Choroid plexus epithelial cell (primary cell): ENCODE data around the gene PLCB3.

Experiments
- DNase-seq: peaks from one replicate; pipeline ENCODE4 v3.0.0-alpha.2; 2010; ENCODE audit warnings: low read depth
- H3K4me3 ChIP-seq: 2 replicates; pipeline ENCODE4 v1.5.1; 2011; ENCODE audit warnings: low read depth, mild to moderate bottlenecking, control low read depth, low read length, moderate library complexity
- TF ChIP-seq, protein P1 (sequence below): conservative IDR thresholded peaks from 2 replicates; pipeline ENCODE4 v1.5.1; 2011; ENCODE audit warnings: low read depth, mild to moderate bottlenecking, control low read depth, inconsistent platforms, low read length, moderate library complexity

Gene PLCB3

DNA sequence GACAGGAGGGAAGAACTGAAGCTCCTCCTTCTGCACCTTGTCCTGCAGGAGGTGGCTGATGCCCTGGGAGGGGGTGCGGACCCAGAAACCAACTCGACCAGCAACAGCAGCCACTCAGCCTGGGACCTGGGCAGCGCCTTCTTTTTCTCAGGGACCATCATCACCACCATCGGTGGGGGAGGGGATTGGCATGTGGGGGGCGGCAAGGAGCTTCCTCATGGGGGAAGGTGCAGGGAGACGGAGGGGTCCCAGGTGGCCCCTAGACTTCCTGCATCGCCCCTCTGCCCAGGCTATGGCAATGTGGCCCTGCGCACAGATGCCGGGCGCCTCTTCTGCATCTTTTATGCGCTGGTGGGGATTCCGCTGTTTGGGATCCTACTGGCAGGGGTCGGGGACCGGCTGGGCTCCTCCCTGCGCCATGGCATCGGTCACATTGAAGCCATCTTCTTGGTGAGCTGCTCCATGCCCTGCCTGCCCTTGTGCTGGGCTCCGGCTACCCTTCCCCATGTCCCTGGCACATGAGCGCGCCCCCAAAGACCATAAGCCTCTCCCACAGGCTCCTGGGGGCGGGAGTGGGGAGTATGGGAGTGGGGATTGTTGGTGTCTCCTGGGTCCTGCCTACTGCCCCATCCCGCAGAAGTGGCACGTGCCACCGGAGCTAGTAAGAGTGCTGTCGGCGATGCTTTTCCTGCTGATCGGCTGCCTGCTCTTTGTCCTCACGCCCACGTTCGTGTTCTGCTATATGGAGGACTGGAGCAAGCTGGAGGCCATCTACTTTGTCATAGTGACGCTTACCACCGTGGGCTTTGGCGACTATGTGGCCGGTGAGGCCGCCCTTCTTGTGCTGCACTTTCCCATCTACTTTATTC, 45.7 kb downstream of the PLCB3 start:
- TF ChIP-seq, protein P1, sequence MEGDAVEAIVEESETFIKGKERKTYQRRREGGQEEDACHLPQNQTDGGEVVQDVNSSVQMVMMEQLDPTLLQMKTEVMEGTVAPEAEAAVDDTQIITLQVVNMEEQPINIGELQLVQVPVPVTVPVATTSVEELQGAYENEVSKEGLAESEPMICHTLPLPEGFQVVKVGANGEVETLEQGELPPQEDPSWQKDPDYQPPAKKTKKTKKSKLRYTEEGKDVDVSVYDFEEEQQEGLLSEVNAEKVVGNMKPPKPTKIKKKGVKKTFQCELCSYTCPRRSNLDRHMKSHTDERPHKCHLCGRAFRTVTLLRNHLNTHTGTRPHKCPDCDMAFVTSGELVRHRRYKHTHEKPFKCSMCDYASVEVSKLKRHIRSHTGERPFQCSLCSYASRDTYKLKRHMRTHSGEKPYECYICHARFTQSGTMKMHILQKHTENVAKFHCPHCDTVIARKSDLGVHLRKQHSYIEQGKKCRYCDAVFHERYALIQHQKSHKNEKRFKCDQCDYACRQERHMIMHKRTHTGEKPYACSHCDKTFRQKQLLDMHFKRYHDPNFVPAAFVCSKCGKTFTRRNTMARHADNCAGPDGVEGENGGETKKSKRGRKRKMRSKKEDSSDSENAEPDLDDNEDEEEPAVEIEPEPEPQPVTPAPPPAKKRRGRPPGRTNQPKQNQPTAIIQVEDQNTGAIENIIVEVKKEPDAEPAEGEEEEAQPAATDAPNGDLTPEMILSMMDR = no peak
- no peak for DNase-seq
- H3K4me3 ChIP-seq = no peak overlapping the region

GRCh38 chr11:64297699-64298358, 46.5 kb downstream of the PLCB3 start:
- TF ChIP-seq, protein P1 = no peak
- no peak for DNase-seq
- no peak overlapping the region for H3K4me3 ChIP-seq

DNA sequence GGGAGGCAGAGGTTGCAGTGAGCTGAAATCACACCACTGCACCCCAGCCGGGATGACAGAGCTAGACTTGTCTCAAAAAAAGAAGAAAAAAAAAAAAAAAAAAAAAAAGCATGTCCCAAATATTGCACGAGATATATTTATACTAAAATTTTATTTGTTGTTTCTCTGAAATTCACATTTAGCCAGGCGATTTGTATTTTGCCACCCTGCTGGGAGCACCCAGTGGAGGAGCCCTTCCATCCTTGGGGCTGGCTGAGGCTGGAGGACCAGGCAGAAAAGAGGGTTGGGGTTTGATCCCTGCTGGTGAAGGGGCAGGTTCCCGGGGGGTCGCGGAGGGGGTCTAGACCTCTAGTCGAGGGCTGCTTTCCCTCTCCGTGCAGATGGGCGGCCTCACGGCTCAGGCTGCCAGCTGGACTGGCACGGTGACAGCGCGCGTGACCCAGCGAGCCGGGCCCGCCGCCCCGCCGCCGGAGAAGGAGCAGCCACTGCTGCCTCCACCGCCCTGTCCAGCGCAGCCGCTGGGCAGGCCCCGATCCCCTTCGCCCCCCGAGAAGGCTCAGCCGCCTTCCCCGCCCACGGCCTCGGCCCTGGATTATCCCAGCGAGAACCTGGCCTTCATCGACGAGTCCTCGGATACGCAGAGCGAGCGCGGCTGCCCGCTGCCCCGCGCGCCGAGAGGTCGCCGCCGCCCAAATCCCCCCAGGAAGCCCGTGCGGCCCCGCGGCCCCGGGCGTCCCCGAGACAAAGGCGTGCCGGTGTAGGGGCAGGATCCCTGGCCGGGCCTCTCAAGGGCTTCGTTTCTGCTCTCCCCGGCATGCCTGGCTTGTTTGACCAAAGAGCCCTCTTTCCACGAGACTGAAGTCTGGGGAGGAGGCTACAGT, 47.9 kb downstream of the PLCB3 start:
- TF ChIP-seq, protein P1 = no peak
- DNase-seq = no peak
- H3K4me3 ChIP-seq = peak overlapping the region; percentile 36

GRCh38 chr11:64299847-64300648, 48.7 kb downstream of the PLCB3 start, which contains the start of gene CATSPERZ:
Gene CATSPERZ, plus strand, starts transcription at chr11:64300358. Its CDS starts 53 bp downstream, at chr11:64300411.
- DNase-seq = no peak
- H3K4me3 ChIP-seq = peak within 1 kb of the TSS; percentile 36
- TF ChIP-seq, protein P1 = no peak

DNA sequence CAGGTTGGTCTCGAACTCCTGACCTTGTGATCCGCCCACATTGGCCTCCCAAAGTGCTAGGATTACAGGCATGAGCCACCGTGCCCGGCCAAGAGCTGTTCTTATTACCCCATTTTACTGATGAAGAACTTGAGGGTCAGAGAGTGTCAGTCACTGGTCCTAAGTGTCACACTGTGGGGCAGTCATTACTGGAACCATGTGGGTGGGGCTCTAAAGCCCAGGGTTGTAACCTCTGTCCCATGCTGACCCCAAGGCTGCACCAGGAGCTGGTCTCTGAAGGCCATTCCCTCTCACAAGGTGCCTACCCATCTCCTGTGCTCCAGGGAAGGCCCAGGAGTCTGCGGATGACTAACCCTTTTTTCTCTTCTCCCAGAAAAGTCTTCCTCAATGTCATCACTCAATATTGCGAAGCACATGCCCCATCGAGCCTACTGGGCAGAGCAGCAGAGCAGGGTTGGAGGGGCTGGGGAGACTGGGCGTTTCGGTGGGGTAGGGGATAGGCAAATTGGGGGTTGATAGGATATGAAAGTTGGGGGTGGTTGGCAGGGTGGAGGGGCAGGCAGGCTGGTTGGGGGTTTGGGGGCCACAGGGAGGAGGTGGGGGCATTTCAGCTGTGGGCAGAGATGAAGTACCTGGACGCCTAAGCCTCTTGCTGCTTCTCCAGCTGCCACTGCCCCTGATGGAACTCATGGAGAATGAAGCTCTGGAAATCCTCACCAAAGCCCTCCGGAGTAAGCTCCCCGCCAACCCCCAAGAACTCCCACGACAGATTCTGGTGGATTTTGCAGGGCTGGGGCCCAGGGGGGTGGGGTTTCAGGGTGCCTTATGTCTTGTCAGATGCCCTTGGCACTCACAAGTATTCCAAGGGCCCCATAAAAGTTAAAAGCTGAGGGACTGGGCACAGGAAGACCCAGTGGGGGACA, 52.0 kb downstream of the PLCB3 start:
- DNase-seq = no peak
- TF ChIP-seq, protein P1 = no peak
- H3K4me3 ChIP-seq = no peak overlapping the region

- DNase-seq = no peak
- TF ChIP-seq, protein P1 = no peak
- H3K4me3 ChIP-seq = peak overlapping the region; percentile 66
Observed at GRCh38 chr11:64304032-64304315, 52.6 kb downstream of the PLCB3 start.
